Measurements from ENCODE around the gene MARK4.
"Not testable (repeated sequence)": the region's sequence is repeated elsewhere in the genome, so short reads cannot be mapped to it uniquely, and the experiment has no call there.

Gene MARK4

GRCh38 chr19:45244133-45244794 is 6.8 kb upstream of the MARK4 start:
- no peak for DNase-seq

GRCh38 chr19:45245334-45245787 is 5.7 kb upstream of the MARK4 start, which contains the start of gene EXOC3L2:
TSS of gene EXOC3L2 (minus strand) at chr19:45245407. CDS start at chr19:45239045, 6,362 bp downstream.
- DNase-seq = no peak

- DNase-seq = no peak
These were observed 5.2 kb upstream of the MARK4 start for GRCh38 chr19:45245826-45246225.

GRCh38 chr19:45247136-45247535 is 3.9 kb upstream of the MARK4 start:
- no peak for DNase-seq

- no peak for DNase-seq
These were observed 1.6 kb upstream of the MARK4 start for GRCh38 chr19:45249261-45250033.

- DNase-seq = no peak
These were observed 747 bp upstream of the MARK4 start for GRCh38 chr19:45250216-45250831.

GRCh38 chr19:45251452-45252354 is 632 bp downstream of the MARK4 start:
- peak in 1 of 5 experiments; percentile 28 for DNase-seq

GRCh38 chr19:45253396-45254027 is 2.4 kb downstream of the MARK4 start:
- DNase-seq = peak in 2 of 5 experiments; percentile 6 to 49

- DNase-seq = peak in 1 of 5 experiments; percentile 14
These were observed 3.0 kb downstream of the MARK4 start for GRCh38 chr19:45254044-45254531.

- DNase-seq = no peak
These were observed 4.6 kb downstream of the MARK4 start for GRCh38 chr19:45255611-45256157.

GRCh38 chr19:45256836-45257235 is 5.8 kb downstream of the MARK4 start:
- no peak for DNase-seq

GRCh38 chr19:45258862-45259261 is 7.8 kb downstream of the MARK4 start:
- no peak for DNase-seq

GRCh38 chr19:45262570-45262969 is 11.5 kb downstream of the MARK4 start:
- no peak for DNase-seq

GRCh38 chr19:45263013-45263412 is 11.9 kb downstream of the MARK4 start:
- no peak for DNase-seq

GRCh38 chr19:45264781-45265317 is 13.8 kb downstream of the MARK4 start:
- no peak for DNase-seq

GRCh38 chr19:45265375-45265774 is 14.3 kb downstream of the MARK4 start:
- no peak for DNase-seq

GRCh38 chr19:45267296-45267695 is 16.2 kb downstream of the MARK4 start:
- DNase-seq = no peak

GRCh38 chr19:45269939-45270338 is 18.9 kb downstream of the MARK4 start:
- not testable (repeated sequence) for DNase-seq

GRCh38 chr19:45271098-45271734 is 20.1 kb downstream of the MARK4 start:
- no peak for DNase-seq

GRCh38 chr19:45271735-45272108 is 20.7 kb downstream of the MARK4 start:
- no peak for DNase-seq

- DNase-seq = no peak
These were observed 22.4 kb downstream of the MARK4 start for GRCh38 chr19:45273521-45273855.

Measured in T-helper 2 cell (primary cell).